HG03520 (cell line): Measurements from ENCODE around the gene PXDC1.

Experiments used
- ATAC-seq: cut with Tn5 transposase; IDR thresholded peaks from one replicate; pipeline ENCODE4 v1.9.1; 2021; ENCODE audit warnings: mild to moderate bottlenecking, moderate library complexity; ENCODE audit not compliant: unreplicated experiment

PXDC1 gene

GRCh38 chr6:3749067-3749841 is 2.3 kb downstream of the PXDC1 start:
- ATAC-seq = no peak

GRCh38 chr6:3748208-3749066 is 3.1 kb downstream of the PXDC1 start:
- no peak for ATAC-seq

GRCh38 chr6:3747100-3747737 is 4.3 kb downstream of the PXDC1 start:
- ATAC-seq = no peak

GRCh38 chr6:3746696-3747095 is 4.8 kb downstream of the PXDC1 start:
- ATAC-seq = no peak

- no peak for ATAC-seq
Observed at GRCh38 chr6:3746119-3746691, 5.3 kb downstream of the PXDC1 start.

- no peak for ATAC-seq
Observed at GRCh38 chr6:3745566-3746118, 5.9 kb downstream of the PXDC1 start.

- no peak for ATAC-seq
Observed at GRCh38 chr6:3744901-3745470, 6.5 kb downstream of the PXDC1 start.

GRCh38 chr6:3744211-3744900 is 7.2 kb downstream of the PXDC1 start:
- ATAC-seq = no peak

- ATAC-seq = no peak
Observed at GRCh38 chr6:3743541-3743940, 8.0 kb downstream of the PXDC1 start.

GRCh38 chr6:3742426-3743344 is 8.8 kb downstream of the PXDC1 start:
- peak; percentile 56 for ATAC-seq

- no peak for ATAC-seq
Observed at GRCh38 chr6:3742076-3742425, 9.5 kb downstream of the PXDC1 start.

GRCh38 chr6:3741477-3741871 is 10.0 kb downstream of the PXDC1 start:
- ATAC-seq = no peak

GRCh38 chr6:3740551-3741476 is 10.7 kb downstream of the PXDC1 start:
- ATAC-seq = no peak

GRCh38 chr6:3739311-3739897 is 12.1 kb downstream of the PXDC1 start:
- ATAC-seq = no peak

GRCh38 chr6:3738381-3739131 is 13.0 kb downstream of the PXDC1 start:
- ATAC-seq = no peak

GRCh38 chr6:3737831-3738210 is 13.7 kb downstream of the PXDC1 start:
- no peak for ATAC-seq
